CD4-positive, alpha-beta T cell treated with Interleukin-2 at 100 ng/mL for 4 hours (primary cell): Measurements from ENCODE around the gene AFAP1L1.
A peak's percentile ranks its signal among the peaks of the same experiment; 100 is the strongest.
"Not testable (repeated sequence)": the region's sequence is repeated elsewhere in the genome, so short reads cannot be mapped to it uniquely, and the experiment has no call there.

Experiments used
- DNase-seq: peaks from one replicate; pipeline ENCODE4 v3.0.0-alpha.2; 2020; ENCODE audit warnings: low spot score

The AFAP1L1 gene

DNA sequence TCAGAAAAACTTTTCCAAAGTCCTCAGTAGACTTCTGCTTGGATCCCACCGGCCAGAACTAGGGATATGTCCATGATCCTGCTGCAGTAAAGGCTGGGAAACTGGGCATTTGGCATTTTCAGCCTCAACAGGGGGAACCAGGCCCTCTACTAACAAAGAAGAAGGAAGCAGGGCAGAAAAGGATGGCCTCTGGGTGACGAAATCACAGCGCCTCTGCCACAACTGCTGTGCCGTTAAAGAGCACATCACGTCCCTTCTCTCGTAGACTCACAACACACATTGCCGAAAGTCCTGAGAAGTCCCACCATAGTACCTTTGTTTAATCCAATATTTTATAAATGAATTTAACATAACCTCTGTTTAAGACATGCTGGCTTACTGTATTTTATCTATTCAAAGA is 10.4 kb upstream of the AFAP1L1 start:
- no peak for DNase-seq

GRCh38 chr5:149262315-149262714 is 9.3 kb upstream of the AFAP1L1 start:
- DNase-seq = no peak

DNA sequence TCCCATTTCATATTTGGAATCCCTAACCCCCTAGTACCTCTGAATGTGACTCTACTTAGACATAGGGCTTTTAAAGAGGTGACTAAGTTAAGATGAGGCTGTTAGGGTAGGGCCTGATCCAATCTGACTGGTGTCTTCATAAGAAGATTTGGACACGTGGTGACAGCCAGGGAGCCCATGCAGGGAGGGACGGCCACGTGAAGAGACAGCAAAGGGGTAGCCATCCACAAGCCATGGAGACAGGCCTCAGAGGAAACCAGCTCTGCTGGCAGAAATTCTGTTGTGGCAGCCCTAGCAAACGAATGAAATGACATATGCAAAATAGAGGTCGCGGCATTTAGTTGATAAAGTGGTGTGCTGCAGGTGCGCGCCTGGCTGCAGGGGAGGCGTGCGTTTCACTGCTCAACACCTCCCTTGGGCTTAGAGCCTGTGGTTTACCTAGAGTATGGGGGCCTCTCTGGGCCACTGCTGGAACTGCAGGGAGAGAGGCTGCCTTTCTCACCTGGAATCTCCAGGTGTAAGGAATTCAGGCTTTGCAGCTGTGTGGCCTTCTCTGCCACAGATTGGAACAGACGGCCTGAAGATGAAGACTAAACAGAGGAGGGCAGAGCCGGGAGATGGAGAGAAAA is 7.1 kb upstream of the AFAP1L1 start:
- DNase-seq = peak; percentile 12

DNA sequence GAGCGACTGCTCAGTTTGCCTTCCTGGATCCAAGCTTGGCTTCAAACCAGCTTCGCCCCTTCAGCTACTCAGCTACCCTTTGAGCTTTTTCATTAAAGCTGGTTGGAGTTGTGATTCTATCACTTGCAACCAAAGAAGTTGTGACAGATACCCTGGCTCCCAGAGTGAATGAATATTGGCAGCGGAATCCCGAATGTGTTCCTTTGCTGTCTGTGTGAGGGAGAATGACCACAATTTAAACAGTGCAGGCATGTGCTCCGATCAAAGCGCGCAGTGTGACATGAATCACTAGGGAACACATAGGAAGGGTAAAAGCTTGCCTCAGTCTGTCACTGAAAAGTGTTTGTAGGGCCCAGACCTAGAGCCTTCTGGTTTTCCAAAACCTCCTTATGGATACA is 6.6 kb upstream of the AFAP1L1 start:
- DNase-seq = no peak

DNA sequence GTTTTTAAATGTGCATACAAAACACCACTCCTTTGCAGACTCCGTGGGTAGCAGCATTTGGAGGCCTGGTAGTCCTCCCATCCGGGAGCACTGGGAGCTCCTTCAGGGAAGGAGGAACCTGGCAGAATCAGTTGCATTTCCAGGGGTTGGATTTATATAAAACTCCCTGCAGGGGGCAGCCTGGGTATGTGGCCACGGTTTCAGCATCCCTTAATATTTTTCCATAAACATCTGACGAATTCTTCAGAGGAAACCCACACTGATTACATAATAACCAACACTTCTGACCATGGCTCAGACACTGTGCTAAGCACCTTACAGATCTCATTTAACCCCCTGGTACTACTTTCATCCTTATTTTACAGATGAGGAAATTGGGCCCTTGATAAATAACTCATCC is 6.1 kb upstream of the AFAP1L1 start:
- no peak for DNase-seq

DNA sequence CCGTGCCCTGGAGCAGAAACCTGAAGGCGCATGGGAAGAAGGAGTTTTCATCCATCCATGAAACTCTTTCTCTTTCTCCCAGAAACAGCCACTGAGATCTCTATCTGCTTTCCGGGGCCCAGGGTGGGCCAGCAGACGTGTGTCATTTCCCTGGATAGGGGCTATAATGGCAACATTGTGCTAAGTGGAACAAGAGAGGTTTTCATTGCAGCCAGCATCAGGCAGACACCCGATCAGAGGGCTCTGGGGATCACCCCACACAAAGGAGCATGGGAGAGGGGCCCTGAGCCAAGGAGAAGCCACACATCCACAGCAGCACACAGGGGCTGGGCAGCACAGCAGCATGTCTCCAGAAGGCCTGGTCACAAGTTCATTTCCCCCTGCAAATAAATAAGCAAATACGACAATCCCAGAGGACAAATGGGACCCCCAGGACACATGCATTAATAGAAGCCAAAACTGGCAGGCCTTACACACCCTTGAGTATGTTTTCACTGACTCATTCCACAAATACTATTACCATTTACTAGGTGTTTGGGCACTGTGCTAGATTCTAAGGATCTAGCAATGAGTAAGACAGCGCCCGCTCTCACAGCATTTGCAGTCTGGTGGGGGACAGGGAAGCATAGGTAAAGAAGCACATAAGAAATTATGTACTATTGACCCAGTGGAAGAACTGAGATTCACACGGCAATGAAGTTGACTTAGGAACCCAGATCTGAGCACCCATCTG is 4.3 kb upstream of the AFAP1L1 start:
- no peak for DNase-seq

DNA sequence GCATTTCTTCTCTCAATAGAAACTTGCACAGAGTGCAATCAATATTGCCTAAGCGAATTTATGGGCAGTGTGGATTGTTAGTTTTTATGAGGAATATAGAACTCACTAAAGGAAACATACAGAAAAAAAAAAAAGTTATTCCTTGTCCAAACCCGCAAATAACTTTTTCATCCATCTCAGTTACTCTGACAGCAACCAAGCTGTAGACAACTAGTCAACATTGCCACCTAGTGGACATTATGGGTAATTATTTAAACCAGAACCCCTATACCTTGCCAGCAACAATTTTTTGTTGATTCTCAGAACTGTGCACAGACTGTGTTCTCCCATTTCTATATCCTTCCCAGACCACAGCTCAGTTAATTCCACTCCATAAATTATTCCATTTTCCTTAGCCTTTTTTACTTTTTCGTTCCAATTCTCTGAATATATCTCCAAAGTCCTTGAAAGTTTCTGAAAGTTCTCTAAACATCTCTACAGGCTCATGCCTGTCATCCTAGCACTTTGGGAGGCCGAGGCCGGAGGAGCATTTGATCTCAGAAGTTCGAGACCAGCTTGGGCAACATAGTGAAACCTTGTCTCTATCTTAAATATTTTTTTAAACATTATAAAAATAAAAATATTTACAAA is 2.6 kb upstream of the AFAP1L1 start:
- peak; percentile 49 for DNase-seq

GRCh38 chr5:149271195-149271715 is 404 bp upstream of the AFAP1L1 start:
- no peak for DNase-seq

DNA sequence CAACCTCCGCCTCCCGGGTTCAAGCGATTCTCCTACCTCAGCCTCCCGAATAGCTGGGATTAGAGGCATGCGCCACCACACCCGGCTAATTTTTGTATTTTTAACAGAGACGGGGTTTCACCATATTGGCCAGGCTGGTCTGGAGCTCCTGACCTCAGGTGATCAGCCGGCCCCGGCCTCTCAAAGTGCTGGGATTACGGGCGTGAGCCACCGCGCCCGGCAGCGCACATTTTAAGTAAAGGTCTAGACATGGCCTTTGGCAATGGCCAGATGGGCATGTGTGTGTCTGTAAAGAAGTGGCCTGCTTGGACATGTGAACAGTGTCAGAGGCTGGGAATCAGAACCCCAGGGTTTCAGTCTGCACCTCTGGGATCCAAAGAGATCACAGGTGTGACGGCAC is 1.1 kb downstream of the AFAP1L1 start:
- DNase-seq = not testable (repeated sequence)

DNA sequence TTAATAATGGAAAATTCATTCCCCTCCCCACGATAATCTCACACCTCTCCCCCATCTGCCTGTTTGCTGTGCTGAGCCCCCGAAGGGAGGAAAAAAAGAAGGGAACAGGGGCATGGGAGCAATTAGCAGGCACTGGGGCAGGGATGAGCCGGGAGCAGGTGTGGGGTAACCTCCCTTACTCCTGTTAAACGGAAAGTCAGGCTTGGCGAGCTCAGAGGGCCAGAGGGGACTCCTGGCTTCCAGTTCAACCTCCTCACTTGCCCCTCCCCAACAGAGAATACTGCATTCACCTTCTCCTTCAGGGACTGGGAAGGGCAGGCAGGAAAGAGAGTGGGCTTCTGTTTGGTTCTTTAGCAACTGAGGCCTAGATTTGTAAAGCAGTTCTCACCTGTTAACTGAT is 1.6 kb downstream of the AFAP1L1 start:
- no peak for DNase-seq

GRCh38 chr5:149273950-149274349 is 2.3 kb downstream of the AFAP1L1 start:
- DNase-seq = no peak

- no peak for DNase-seq
These were observed 3.3 kb downstream of the AFAP1L1 start for GRCh38 chr5:149274939-149275338.

GRCh38 chr5:149277801-149278200 is 6.1 kb downstream of the AFAP1L1 start:
- DNase-seq = no peak

- DNase-seq = no peak
These were observed 7.0 kb downstream of the AFAP1L1 start for GRCh38 chr5:149278451-149279210.

- no peak for DNase-seq
These were observed 8.0 kb downstream of the AFAP1L1 start for GRCh38 chr5:149279661-149280060.

- no peak for DNase-seq
These were observed 8.5 kb downstream of the AFAP1L1 start for GRCh38 chr5:149280124-149280523.

DNA sequence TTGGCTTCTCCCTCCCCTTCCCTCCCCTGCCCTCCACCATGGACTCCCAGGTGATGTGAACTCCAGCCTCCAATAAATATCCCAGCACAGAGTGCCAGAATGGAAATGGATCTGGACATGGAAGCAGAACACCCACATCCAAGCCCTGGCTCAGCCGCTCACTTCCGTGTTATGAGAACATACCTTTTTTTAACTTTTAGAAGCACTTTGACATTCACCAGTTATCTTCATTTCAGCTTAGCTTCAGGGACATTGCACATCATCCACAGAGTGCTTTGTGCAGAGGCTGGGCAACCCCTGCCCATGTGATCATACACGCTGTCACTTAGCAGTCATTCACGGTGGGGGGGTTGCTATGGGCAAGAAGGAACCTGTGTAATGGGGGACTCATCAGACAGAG is 9.1 kb downstream of the AFAP1L1 start:
- DNase-seq = no peak

DNA sequence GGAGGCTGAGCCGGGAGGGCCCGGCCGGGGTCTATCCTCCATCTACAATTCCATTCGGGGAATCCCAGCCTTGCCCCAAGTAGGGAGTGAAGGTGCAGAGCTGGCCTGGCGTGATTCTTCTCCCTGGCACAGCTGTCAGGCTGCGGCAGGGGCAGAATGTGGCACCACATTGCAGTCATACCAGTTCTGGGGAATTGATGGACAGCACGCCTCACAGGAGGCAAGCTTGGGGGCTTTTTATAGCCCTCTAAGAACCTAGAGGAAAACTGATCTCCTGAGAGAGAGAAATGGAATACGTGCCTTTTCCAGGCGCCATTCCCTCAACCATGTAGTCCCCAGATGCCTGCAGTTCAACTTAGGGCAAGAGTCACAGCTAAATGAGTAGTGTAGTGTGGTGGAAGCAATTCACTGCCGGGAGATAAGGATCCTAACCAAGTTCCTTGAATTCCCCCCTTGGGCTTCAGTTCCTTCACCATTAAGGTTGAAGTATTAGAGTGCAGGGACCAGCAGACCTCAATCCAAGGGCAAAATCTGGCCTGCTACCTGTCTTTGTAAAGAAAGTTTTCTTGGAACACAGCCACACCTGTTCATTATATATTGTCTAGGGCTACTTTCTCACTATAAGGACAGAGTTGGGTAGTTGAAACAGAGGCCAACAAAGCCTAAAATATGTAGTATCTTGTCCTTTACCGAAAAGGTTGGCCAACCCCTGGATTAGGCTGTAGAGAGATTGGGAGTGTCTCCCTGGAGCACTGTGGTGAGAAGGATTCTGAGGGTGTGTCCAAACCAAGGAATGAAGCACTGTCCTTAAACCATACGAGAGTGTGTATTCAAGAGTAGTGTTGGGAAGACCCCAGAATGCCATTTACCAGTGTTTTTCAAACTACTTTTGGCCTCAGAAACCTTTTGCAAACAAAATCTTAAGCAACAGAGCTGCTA is 10.6 kb downstream of the AFAP1L1 start:
- no peak for DNase-seq

DNA sequence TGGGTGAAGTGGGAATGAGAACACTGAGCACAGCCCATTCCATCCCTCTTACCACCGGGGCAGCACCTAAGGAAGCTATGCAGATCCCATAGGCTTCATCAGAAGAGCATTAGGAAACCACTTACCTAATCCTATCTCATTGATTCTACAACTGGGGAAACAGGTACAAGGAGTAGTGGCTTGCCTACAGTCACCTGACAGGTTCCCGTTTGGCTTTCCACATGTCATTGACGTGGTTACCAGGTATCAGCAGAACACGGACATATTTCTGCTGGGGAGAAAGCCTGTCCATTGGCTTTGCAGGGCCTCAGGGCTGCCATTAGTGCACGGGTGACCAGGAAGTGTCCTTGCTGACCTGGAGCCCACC is 11.3 kb downstream of the AFAP1L1 start:
- no peak for DNase-seq

GRCh38 chr5:149283626-149284480 is 12.2 kb downstream of the AFAP1L1 start:
- no peak for DNase-seq
